Measurements from ENCODE around the gene ANKRD42. TPM values are rescaled to one million over a fixed set of nuclear protein-coding genes. Genes with fewer than 3 reads are reported as not detected.
"Not testable (repeated sequence)": the region's sequence is repeated elsewhere in the genome, so short reads cannot be mapped to it uniquely, and the experiment has no call there.

The ANKRD42 gene
- total and polyA plus RNA-seq, 2 donors (not counting 1 experiment from before 2014, with no cell fraction given) = 6.5 to 17.5 TPM

GRCh38 chr11:83265331-83265730 is 71.8 kb downstream of the ANKRD42 start:
- H3K4me2 ChIP-seq (ENCODE audit: extremely low read depth, insufficient read depth, low read length) = no peak overlapping the region
- H3K9ac ChIP-seq (ENCODE audit: insufficient read depth, low read length) = no peak overlapping the region
- H3K4me1 ChIP-seq (ENCODE audit: control insufficient read depth, extremely low read depth, insufficient read depth, low read length) = no peaks in the 10 kb centered on the region
- peaks cover 3% of the 10 kb centered on the region for H3K36me3 ChIP-seq (ENCODE audit: control insufficient read depth, insufficient read depth, low read length)
- no peaks in the 10 kb centered on the region for H3K9me3 ChIP-seq (ENCODE audit: control insufficient read depth, insufficient read depth, low read depth, low read length)
- H3K4me3 ChIP-seq (replicated peaks in 1 of 4; ENCODE audit: control extremely low read depth in 1 of 4, insufficient read depth in 1 of 4, low read depth in 3 of 4, low read length in 4 of 4) = no peak overlapping the region
- H2AFZ ChIP-seq (ENCODE audit: low read length) = no peak overlapping the region
- H3K27me3 ChIP-seq (ENCODE audit: control insufficient read depth, insufficient read depth, low read length) = no peaks in the 10 kb centered on the region
- no peaks in the 10 kb centered on the region for H3K79me2 ChIP-seq (ENCODE audit: control insufficient read depth, insufficient read depth, low read length)
- H4K20me1 ChIP-seq (ENCODE audit: control insufficient read depth, extremely low read depth, insufficient read depth, low read length) = no peaks in the 10 kb centered on the region
- H3K27ac ChIP-seq (ENCODE audit: insufficient read depth, low read length) = no peak overlapping the region
- no peak for TF ChIP-seq EZH2 (IDR thresholded peaks at IDR 0.05; ENCODE audit: low read length, missing control alignments)
- no peak for TF ChIP-seq CTCF (conservative IDR thresholded peaks at IDR 0.05 in 1 of 2, IDR thresholded peaks at IDR 0.05 in 1 of 2; ENCODE audit: low read depth in 1 of 2, low read length in 2 of 2)
- DNase-seq (ENCODE audit: low read depth in 2 of 2) = peak in 1 of 2 donors; percentile 41

GRCh38 chr11:83269080-83269479 is 75.6 kb downstream of the ANKRD42 start:
- H3K27ac ChIP-seq (ENCODE audit: insufficient read depth, low read length); H2AFZ ChIP-seq (ENCODE audit: low read length); H3K4me1 ChIP-seq (ENCODE audit: control insufficient read depth, extremely low read depth, insufficient read depth, low read length); H3K9me3 ChIP-seq (ENCODE audit: control insufficient read depth, insufficient read depth, low read depth, low read length); H3K4me3 ChIP-seq (replicated peaks in 1 of 4; ENCODE audit: control extremely low read depth in 1 of 4, insufficient read depth in 1 of 4, low read depth in 3 of 4, low read length in 4 of 4); H3K36me3 ChIP-seq (ENCODE audit: control insufficient read depth, insufficient read depth, low read length); H3K9ac ChIP-seq (ENCODE audit: insufficient read depth, low read length); H3K79me2 ChIP-seq (ENCODE audit: control insufficient read depth, insufficient read depth, low read length); H4K20me1 ChIP-seq (ENCODE audit: control insufficient read depth, extremely low read depth, insufficient read depth, low read length); DNase-seq (ENCODE audit: low read depth in 2 of 2); H3K4me2 ChIP-seq (ENCODE audit: extremely low read depth, insufficient read depth, low read length); H3K27me3 ChIP-seq (ENCODE audit: control insufficient read depth, insufficient read depth, low read length): not testable (repeated sequence)

- not testable (repeated sequence) for H3K9me3 ChIP-seq (ENCODE audit: control insufficient read depth, insufficient read depth, low read depth, low read length); H3K27ac ChIP-seq (ENCODE audit: insufficient read depth, low read length); DNase-seq (ENCODE audit: low read depth in 2 of 2); H3K27me3 ChIP-seq (ENCODE audit: control insufficient read depth, insufficient read depth, low read length); H3K4me2 ChIP-seq (ENCODE audit: extremely low read depth, insufficient read depth, low read length); H3K79me2 ChIP-seq (ENCODE audit: control insufficient read depth, insufficient read depth, low read length); H3K4me3 ChIP-seq (replicated peaks in 1 of 4; ENCODE audit: control extremely low read depth in 1 of 4, insufficient read depth in 1 of 4, low read depth in 3 of 4, low read length in 4 of 4); H2AFZ ChIP-seq (ENCODE audit: low read length); H3K4me1 ChIP-seq (ENCODE audit: control insufficient read depth, extremely low read depth, insufficient read depth, low read length); H3K9ac ChIP-seq (ENCODE audit: insufficient read depth, low read length); H4K20me1 ChIP-seq (ENCODE audit: control insufficient read depth, extremely low read depth, insufficient read depth, low read length); H3K36me3 ChIP-seq (ENCODE audit: control insufficient read depth, insufficient read depth, low read length)
These were observed 78.2 kb downstream of the ANKRD42 start for GRCh38 chr11:83271734-83272133.

- TF ChIP-seq CTCF (conservative IDR thresholded peaks at IDR 0.05 in 1 of 2, IDR thresholded peaks at IDR 0.05 in 1 of 2; ENCODE audit: low read depth in 1 of 2, low read length in 2 of 2) (no peak), EZH2 (IDR thresholded peaks at IDR 0.05; ENCODE audit: low read length, missing control alignments) (no peak)
- H3K9me3 ChIP-seq (ENCODE audit: control insufficient read depth, insufficient read depth, low read depth, low read length) = no peaks in the 10 kb centered on the region
- H3K4me1 ChIP-seq (ENCODE audit: control insufficient read depth, extremely low read depth, insufficient read depth, low read length) = no peaks in the 10 kb centered on the region
- H3K9ac ChIP-seq (ENCODE audit: insufficient read depth, low read length) = no peak overlapping the region
- H4K20me1 ChIP-seq (ENCODE audit: control insufficient read depth, extremely low read depth, insufficient read depth, low read length) = no peaks in the 10 kb centered on the region
- H3K27ac ChIP-seq (ENCODE audit: insufficient read depth, low read length) = peak overlapping the region; percentile 13
- H3K4me3 ChIP-seq (replicated peaks in 1 of 4; ENCODE audit: control extremely low read depth in 1 of 4, insufficient read depth in 1 of 4, low read depth in 3 of 4, low read length in 4 of 4) = no peak overlapping the region
- no peaks in the 10 kb centered on the region for H3K36me3 ChIP-seq (ENCODE audit: control insufficient read depth, insufficient read depth, low read length)
- DNase-seq (ENCODE audit: low read depth in 2 of 2) = peak; percentile 75 to 85
- H3K79me2 ChIP-seq (ENCODE audit: control insufficient read depth, insufficient read depth, low read length) = no peaks in the 10 kb centered on the region
- H3K4me2 ChIP-seq (ENCODE audit: extremely low read depth, insufficient read depth, low read length) = peak overlapping the region; percentile 59
- H3K27me3 ChIP-seq (ENCODE audit: control insufficient read depth, insufficient read depth, low read length) = no peaks in the 10 kb centered on the region
- no peak overlapping the region for H2AFZ ChIP-seq (ENCODE audit: low read length)
These were observed 79.1 kb downstream of the ANKRD42 start for GRCh38 chr11:83272627-83273026.
